Measurements from ENCODE around the gene CLDND2. TPM values are rescaled to one million over a fixed set of nuclear protein-coding genes. Genes with fewer than 3 reads are reported as not detected.

CLDND2 gene
- total and polyA plus RNA-seq, 2 of the 8 experiments (the other 6 are each of a cell fraction or from before 2014, with no cell fraction given): 0.21 to 0.56 TPM

DNA sequence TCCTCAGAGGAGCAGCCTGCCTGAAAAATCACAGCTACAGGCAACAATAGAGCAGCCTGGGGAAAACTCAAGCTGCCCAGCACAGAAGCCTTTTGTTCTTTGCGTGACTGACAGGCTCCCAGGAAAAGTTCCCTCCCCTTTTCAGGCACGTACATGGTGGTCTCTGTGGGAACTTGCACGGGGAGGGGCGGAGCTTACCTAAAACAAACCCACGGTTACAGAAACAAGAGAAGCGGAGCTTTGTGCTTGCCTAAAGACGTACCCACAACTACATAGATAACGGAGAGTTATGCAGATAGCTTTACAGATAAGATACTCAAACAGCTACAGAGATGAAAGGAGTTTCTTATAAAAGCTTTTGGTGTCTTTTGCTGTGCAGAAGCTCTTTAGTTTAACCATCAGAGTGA, 14.1 kb downstream of the CLDND2 start:
- Histone ChIP-seq H3K9ac (replicated peaks in 1 of 4; ENCODE audit: extremely low read depth in 1 of 4, low read depth in 3 of 4, low read length in 3 of 4) (no peak overlapping the region), H2BK120ac (replicated peaks; ENCODE audit: low read depth, low read length) (no peak overlapping the region), H2BK5ac (ENCODE audit: low read depth, low read length) (no peak overlapping the region), H4K20me1 (replicated peaks in 1 of 2; ENCODE audit: control insufficient read depth in 1 of 2, insufficient read depth in 2 of 2, low read length in 2 of 2) (no peaks in the 10 kb centered on the region), H2AFZ (ENCODE audit: low read length) (no peak overlapping the region), H4K8ac (ENCODE audit: extremely low read depth, insufficient read depth, low read length) (no peak overlapping the region), H3K9me3 (ENCODE audit: insufficient read depth in 2 of 2, low read depth in 1 of 2, low read length in 1 of 2) (no peaks in the 10 kb centered on the region), H2BK20ac (ENCODE audit: low read length) (no peak overlapping the region), H3K36me3 (ENCODE audit: control insufficient read depth in 2 of 4, insufficient read depth in 4 of 4, low read length in 3 of 4) (no peaks in the 10 kb centered on the region), H3K4ac (replicated peaks; ENCODE audit: insufficient read length, low read depth, low read length) (no peak overlapping the region), H2AK5ac (ENCODE audit: low read depth, low read length) (no peak overlapping the region), H3K79me1 (ENCODE audit: low read depth, low read length) (no peaks in the 10 kb centered on the region), H4K5ac (ENCODE audit: insufficient read length, low read depth, low read length) (no peak overlapping the region), H3K56ac (replicated peaks; ENCODE audit: insufficient read length, low read depth, low read length) (no peak overlapping the region), H3K23ac (ENCODE audit: insufficient read length) (no peak overlapping the region), H3K79me2 (ENCODE audit: control insufficient read depth in 1 of 2, insufficient read depth in 2 of 2, low read length in 2 of 2) (no peaks in the 10 kb centered on the region), H3K18ac (ENCODE audit: extremely low read depth, low read length) (no peak overlapping the region; the same call in 1 of the 2 replicates), H4K91ac (replicated peaks; ENCODE audit: insufficient read length, low read length) (no peak overlapping the region), H3K27me3 (replicated peaks in 1 of 4; ENCODE audit: control insufficient read depth in 3 of 4, extremely low read depth in 1 of 4, insufficient read depth in 3 of 4, low read length in 3 of 4) (no peaks in the 10 kb centered on the region), H3K23me2 (ENCODE audit: low read depth, low read length) (no peaks in the 10 kb centered on the region), H3K27ac (ENCODE audit: low read depth, low read length) (no peak overlapping the region), H3K4me1 (replicated peaks in 1 of 4; ENCODE audit: control insufficient read depth in 3 of 4, insufficient read depth in 4 of 4, low read length in 3 of 4) (peaks cover 3 to 9% (median 7%) of the 10 kb centered on the region in 4 experiments), H3K4me2 (ENCODE audit: insufficient read depth in 1 of 2, low read depth in 2 of 2, low read length in 2 of 2) (peak overlapping the region; percentile 24 to 37; a peak in 2 of 4 replicates), H3K4me3 (ENCODE audit: extremely low read depth in 1 of 4, insufficient read depth in 2 of 4, low read depth in 3 of 4, low read length in 4 of 4) (no peak overlapping the region; a peak in 1 of 8 replicates), H2BK12ac (ENCODE audit: low read depth, low read length) (no peak overlapping the region), H2BK15ac (ENCODE audit: low read length) (no peak overlapping the region), H3K14ac (ENCODE audit: insufficient read length) (no peak overlapping the region)
- FAIRE-seq: no peak
- CTCF ChIA-PET (ENCODE audit: partially characterized antibody): interaction anchor here (0.6 to 1.2 kb wide), 5 partner anchors 13 to 86 kb away, joined by 3 to 4 read pairs (median 3); partner anchors contain the start of gene VSIG10L
- DNase-seq (ENCODE audit: low read depth in 1 of 2, low spot score in 2 of 2): peak in 1 of 2 experiments; percentile 55
- POLR2A ChIA-PET (ENCODE audit: partially characterized antibody): interaction anchor here (0.7 to 1.5 kb wide), 5 partner anchors 11 to 41 kb away, joined by 3 to 9 read pairs (median 4); partner anchors contain the start of gene VSIG10L
- 25% methylated on average over 8 of the region's 8 CpGs; no CpG with 5 or more reads in 1 of the 2 experiments for WGBS, 2 experiments (ENCODE audit: extremely low coverage in 1 of 2, insufficient coverage in 1 of 2, insufficient read length in 1 of 2, insufficient replicate concordance in 2 of 2, low coverage in 1 of 2, low lambda C conversion rate in 2 of 2, missing lambda C conversion rate in 1 of 2)
- TF ChIP-seq SP4 (IDR thresholded peaks at IDR 0.05; ENCODE audit: low read length) (0 out of 2 replicates have a peak, but pooled peaks have one; percentile 51), NRF1 (IDR thresholded peaks at IDR 0.05; ENCODE audit: low read depth, low read length) (no peak)

Measured in H1 (cell line).